HepG2 (cell line): ENCODE measurements around the gene LUZP1. TPM values are rescaled to one million over a fixed set of nuclear protein-coding genes. Genes with fewer than 3 reads are reported as not detected.

Experiments used
- DNMT3B ChIP-seq: conservative IDR thresholded peaks from 2 replicates; pipeline ENCODE4 v1.6.1; 2016; ENCODE audit warnings: missing biosample characterization, control low read depth
- HES4 ChIP-seq: sonication (generic); formaldehyde crosslinking; IDR thresholded peaks from 2 replicates; pipeline ENCODE4 v1.9.0; 2021; ENCODE audit warnings: mild to moderate bottlenecking, missing genetic modification reagents, borderline replicate concordance
- MAFG ChIP-seq: sonication (generic); formaldehyde crosslinking; IDR thresholded peaks from 2 replicates; pipeline ENCODE4 v1.5.1; 2020; ENCODE audit warnings: mild to moderate bottlenecking, missing genetic modification reagents
- MXI1 ChIP-seq: IDR thresholded peaks from 3 replicates; pipeline ENCODE4 v1.6.1; 2012; ENCODE audit warnings: low read depth, low read length, inconsistent platforms, borderline replicate concordance
- MYPOP ChIP-seq: sonication (generic); formaldehyde crosslinking; IDR thresholded peaks from 2 replicates; pipeline ENCODE4 v1.8.1; 2023; ENCODE audit warnings: mild to moderate bottlenecking, moderate library complexity, missing genetic modification reagents
- NFE2L1 ChIP-seq: sonication (generic); formaldehyde crosslinking; IDR thresholded peaks from 2 replicates; pipeline ENCODE4 v1.4.0; 2020; ENCODE audit warnings: missing genetic modification reagents, mild to moderate bottlenecking, borderline replicate concordance
- POLR2AphosphoS5 ChIP-seq: IDR thresholded peaks from 2 replicates; pipeline ENCODE4 v1.6.1; 2012; ENCODE audit warnings: low read depth, low read length
- SATB2 ChIP-seq: sonication (generic); formaldehyde crosslinking; IDR thresholded peaks from 2 replicates; pipeline ENCODE4 v1.5.0; 2020; ENCODE audit warnings: missing genetic modification reagents
- SMAD9 ChIP-seq: sonication (generic); formaldehyde crosslinking; IDR thresholded peaks from 2 replicates; pipeline ENCODE4 v1.5.1; 2020; ENCODE audit warnings: mild to moderate bottlenecking, missing genetic modification reagents
- THYN1 ChIP-seq: sonication (generic); formaldehyde crosslinking; IDR thresholded peaks from 2 replicates; pipeline ENCODE4 v1.8.1; 2023; ENCODE audit warnings: low read depth, mild to moderate bottlenecking, moderate library complexity, missing genetic modification reagents, borderline replicate concordance
- USF2 ChIP-seq, 2 experiments: sonication (generic) in 1 of 2; formaldehyde crosslinking in 1 of 2; IDR thresholded peaks; 2 replicates each; pipeline versions ENCODE4 v1.5.1 to v1.6.1; 2011 to 2020; ENCODE audit warnings: borderline replicate concordance in 1 of 2, low read depth in 1 of 2, low read length in 1 of 2, mild to moderate bottlenecking in 1 of 2, missing genetic modification reagents in 1 of 2, moderate library complexity in 1 of 2
- ZBTB10 ChIP-seq: sonication (generic); formaldehyde crosslinking; IDR thresholded peaks from 2 replicates; pipeline ENCODE4 v1.4.0; 2020; ENCODE audit warnings: missing genetic modification reagents, borderline replicate concordance
- ZNF205 ChIP-seq: IDR thresholded peaks from 2 replicates; pipeline ENCODE4 v1.6.1; 2018; ENCODE audit warnings: missing biosample characterization, missing genetic modification reagents
- ZNF292 ChIP-seq: sonication (generic); formaldehyde crosslinking; IDR thresholded peaks from 2 replicates; pipeline ENCODE4 v1.8.1; 2022; ENCODE audit warnings: mild to moderate bottlenecking, low read depth, missing genetic modification reagents, borderline replicate concordance
- ZNF704 ChIP-seq: sonication (generic); formaldehyde crosslinking; IDR thresholded peaks from 2 replicates; pipeline ENCODE4 v1.8.1; 2023; ENCODE audit warnings: mild to moderate bottlenecking, inconsistent platforms, moderate library complexity, missing genetic modification reagents, borderline replicate concordance
- ZNF746 ChIP-seq: sonication (generic); formaldehyde crosslinking; IDR thresholded peaks from 2 replicates; pipeline ENCODE4 v1.8.0; 2022; ENCODE audit warnings: mild to moderate bottlenecking, missing genetic modification reagents
- ZNF782 ChIP-seq: sonication (generic); formaldehyde crosslinking; IDR thresholded peaks from 2 replicates; pipeline ENCODE4 v1.4.0; 2020; ENCODE audit warnings: missing genetic modification reagents, mild to moderate bottlenecking, borderline replicate concordance
- ZNF816 ChIP-seq: sonication (generic); formaldehyde crosslinking; IDR thresholded peaks from 2 replicates; pipeline ENCODE4 v1.8.0; 2022; ENCODE audit warnings: missing genetic modification reagents, mild to moderate bottlenecking, borderline replicate concordance
- polyA plus RNA-seq, 8 experiments: library from polyadenylated mRNA; depleted of rRNA in 3 of 8; stranded (reverse) in 7 of 8; unstranded in 1 of 8; fragments of >200 nt; fragmentation: Illumina TruSeq in 4 of 8; extraction: Trizol in 4 of 8; gene quantifications; 2 replicates each; pipeline versions ENCODE4 v1.2.1 to v1.2.3, GENCODE V29; 2011 to 2016; ENCODE audit warnings: low read depth in 4 of 8, missing spikeins in 1 of 8, mixed read lengths in 1 of 8; ENCODE audit not compliant: insufficient read depth in 1 of 8
- total RNA-seq, 5 experiments: library from RNA; depleted of rRNA; stranded (reverse); fragments of >200 nt; fragmentation: Illumina TruSeq; extraction: Trizol; gene quantifications; 2 replicates each; pipeline ENCODE4 v1.2.3, GENCODE V29; 2016; ENCODE audit warnings: low read depth in 1 of 5
- TF ChIP-seq, protein P1 (sequence below): sonication (generic); formaldehyde crosslinking; IDR thresholded peaks from 2 replicates; pipeline ENCODE4 v1.4.0; 2020; ENCODE audit warnings: mild to moderate bottlenecking, missing genetic modification reagents

LUZP1 gene
- total and polyA plus RNA-seq, 2 of the 13 experiments (the other 11 are each of a cell fraction or from before 2014, with no cell fraction given): 6.9 to 12.7 TPM

GRCh38 chr1:23169727-23170335, 1.2 kb upstream of the LUZP1 start (continued):
- TF ChIP-seq USF2 (IDR thresholded peaks at IDR 0.05; ENCODE audit: low read depth, low read length) (peak; percentile 87), USF2 (CRISPR knock-in tag; IDR thresholded peaks at IDR 0.05; ENCODE audit: borderline replicate concordance) (peak; percentile 83; the same call in 1 of the 2 replicates), ZNF782 (no peak), ZNF704 (CRISPR knock-in tag) (no peak), NFE2L1 (no peak), MXI1 (0 out of 3 replicates have a peak, but pooled peaks have one; percentile 32), HES4 (no peak), SMAD9 (no peak), ZNF816 (CRISPR knock-in tag) (no peak), ZNF292 (CRISPR knock-in tag) (peak; percentile 60; the same call in 1 of the 2 replicates), ZNF746 (no peak), THYN1 (no peak), MAFG (CRISPR knock-in tag) (no peak), SATB2 (CRISPR knock-in tag) (no peak), POLR2AphosphoS5 (peak; percentile 33; the same call in 1 of the 2 replicates), ZNF205 (no peak), MYPOP (CRISPR knock-in tag) (no peak), DNMT3B (no peak), ZBTB10 (no peak)
- TF ChIP-seq, protein P1, sequence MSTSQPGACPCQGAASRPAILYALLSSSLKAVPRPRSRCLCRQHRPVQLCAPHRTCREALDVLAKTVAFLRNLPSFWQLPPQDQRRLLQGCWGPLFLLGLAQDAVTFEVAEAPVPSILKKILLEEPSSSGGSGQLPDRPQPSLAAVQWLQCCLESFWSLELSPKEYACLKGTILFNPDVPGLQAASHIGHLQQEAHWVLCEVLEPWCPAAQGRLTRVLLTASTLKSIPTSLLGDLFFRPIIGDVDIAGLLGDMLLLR: no peak
